GM12892 (cell line): Measurements from ENCODE around the gene FOSL2.
A peak's percentile ranks its signal among the peaks of the same experiment; 100 is the strongest.

ENCODE experiments used
- DNase-seq: peaks from one replicate; pipeline ENCODE4 v3.0.0; 2011; ENCODE audit not compliant: insufficient read length
- FAIRE-seq: peaks from 2 replicates; lab custom pipeline; 2011; peaks lifted over from hg19 to GRCh38; lab: Jason Lieb, UNC
- POLR2A ChIP-seq: IDR thresholded peaks from 2 replicates; pipeline ENCODE4 v1.6.1; 2011; ENCODE audit warnings: low read depth, low read length, control low read depth
- POLR2AphosphoS5 ChIP-seq: IDR thresholded peaks from 2 replicates; pipeline ENCODE4 v1.6.1; 2011; ENCODE audit warnings: low read depth, low read length, control low read depth
- TAF1 ChIP-seq: IDR thresholded peaks from 2 replicates; pipeline ENCODE4 v1.6.1; 2011; ENCODE audit warnings: low read depth, mild to moderate bottlenecking, control low read depth, low read length, borderline replicate concordance

The FOSL2 gene

GRCh38 chr2:28358668-28359201 is 33.9 kb upstream of the FOSL2 start:
- no peak for DNase-seq
- TF ChIP-seq POLR2AphosphoS5: no peak
- TF ChIP-seq POLR2A: no peak
- no peak for TF ChIP-seq TAF1
- no peak for FAIRE-seq

- DNase-seq (peak; percentile 56), FAIRE-seq (peak; percentile 88)
- no peak for TF ChIP-seq TAF1
- no peak for TF ChIP-seq POLR2A
- no peak for TF ChIP-seq POLR2AphosphoS5
Measured at GRCh38 chr2:28359222-28360057, 33.2 kb upstream of the FOSL2 start.

- no peak for TF ChIP-seq TAF1
- no peak for TF ChIP-seq POLR2A
- TF ChIP-seq POLR2AphosphoS5: no peak
- FAIRE-seq: peak; percentile 17
- DNase-seq: no peak
Measured at GRCh38 chr2:28360058-28360717, 32.5 kb upstream of the FOSL2 start.

- DNase-seq (no peak), FAIRE-seq (no peak)
- TF ChIP-seq POLR2A (no peak), POLR2AphosphoS5 (no peak), TAF1 (no peak)
Measured at GRCh38 chr2:28360718-28361293, 31.9 kb upstream of the FOSL2 start.

GRCh38 chr2:28361991-28362710 is 30.5 kb upstream of the FOSL2 start:
- FAIRE-seq (no peak), DNase-seq (no peak)

GRCh38 chr2:28362991-28363521 is 29.6 kb upstream of the FOSL2 start:
- FAIRE-seq (no peak), DNase-seq (no peak)
- TF ChIP-seq POLR2AphosphoS5 (no peak), POLR2A (no peak), TAF1 (no peak)

More at GRCh38 chr2:28361991-28362710, 30.5 kb upstream of the FOSL2 start:
- TF ChIP-seq POLR2AphosphoS5: no peak
- TF ChIP-seq POLR2A: no peak
- TF ChIP-seq TAF1: no peak

- no peak for TF ChIP-seq POLR2AphosphoS5
- TF ChIP-seq POLR2A: no peak
- no peak for TF ChIP-seq TAF1
- FAIRE-seq: no peak
- DNase-seq: no peak
Measured at GRCh38 chr2:28363686-28364280, 28.9 kb upstream of the FOSL2 start.

- FAIRE-seq (no peak), DNase-seq (no peak)
- TF ChIP-seq TAF1: no peak
- no peak for TF ChIP-seq POLR2AphosphoS5
Measured at GRCh38 chr2:28364610-28365009, 28.0 kb upstream of the FOSL2 start.

GRCh38 chr2:28365158-28365557 is 27.5 kb upstream of the FOSL2 start:
- TF ChIP-seq POLR2AphosphoS5 (no peak), POLR2A (no peak), TAF1 (no peak)
- no peak for FAIRE-seq
- DNase-seq: no peak

- no peak for FAIRE-seq
- DNase-seq: no peak
- TF ChIP-seq TAF1: no peak
Measured at GRCh38 chr2:28366149-28366495, 26.5 kb upstream of the FOSL2 start.

- FAIRE-seq (no peak), DNase-seq (no peak)
- TF ChIP-seq POLR2AphosphoS5: no peak
- no peak for TF ChIP-seq TAF1
- TF ChIP-seq POLR2A: no peak
Measured at GRCh38 chr2:28366496-28367282, 26.0 kb upstream of the FOSL2 start.
